ENCODE measurements around the gene PLA2G2C. TPM values are rescaled to one million over a fixed set of nuclear protein-coding genes. Genes with fewer than 3 reads are reported as not detected.

PLA2G2C gene, protein sequence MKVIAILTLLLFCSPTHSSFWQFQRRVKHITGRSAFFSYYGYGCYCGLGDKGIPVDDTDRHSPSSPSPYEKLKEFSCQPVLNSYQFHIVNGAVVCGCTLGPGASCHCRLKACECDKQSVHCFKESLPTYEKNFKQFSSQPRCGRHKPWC
- not detected in 5 replicates for total RNA-seq (2022; extraction: Qiagen RNA extraction)

GRCh38 chr1:20185834-20186782, at the start of gene PLA2G2C, which contains the start of gene UBXN10:
TSS of gene PLA2G2C (minus strand) at chr1:20186518. CDS start at chr1:20177363, 9,155 bp downstream.
TSS of gene UBXN10 (plus strand) at chr1:20186096. CDS start at chr1:20190562, 4,466 bp downstream.

GRCh38 chr1:20138961-20139550, 47.3 kb downstream of the PLA2G2C start, which contains the start of gene PLA2G2F:
TSS of gene PLA2G2F (plus strand) at chr1:20139323. CDS start at chr1:20139428, 105 bp downstream.

GRCh38 chr1:20119347-20119746, 67.0 kb downstream of the PLA2G2C start, which contains the start of gene PLA2G2D:
TSS of gene PLA2G2D (minus strand) at chr1:20119536. CDS start at chr1:20119498, 38 bp downstream.

Other genes starting within 250 kb of the PLA2G2C start
- not detected in 5 replicates for gene PLA2G2A, start 206.9 kb downstream of the PLA2G2C start, total RNA-seq (2022; extraction: Qiagen RNA extraction)
- gene PLA2G5, start 116.3 kb downstream of the PLA2G2C start, total RNA-seq (2022; extraction: Qiagen RNA extraction), result not detected in 5 replicates
- gene PLA2G2D, start 67.0 kb downstream of the PLA2G2C start, total RNA-seq (2022; extraction: Qiagen RNA extraction), result 0.03 TPM in 1 of 5 replicates, not detected in the others
- gene PLA2G2F, start 47.2 kb downstream of the PLA2G2C start, total RNA-seq (2022; extraction: Qiagen RNA extraction), result not detected in 5 replicates
- not detected in 5 replicates for gene UBXN10, start 422 bp downstream of the PLA2G2C start, total RNA-seq (2022; extraction: Qiagen RNA extraction)
- not detected in 5 replicates for gene VWA5B1, start 104.4 kb upstream of the PLA2G2C start, total RNA-seq (2022; extraction: Qiagen RNA extraction)

Data from A549 treated with Hydrocortisone at 1 μM for 4 hours (cell line).